ENCODE measurements around the gene HDAC5.
"Not testable (repeated sequence)": the region's sequence is repeated elsewhere in the genome, so short reads cannot be mapped to it uniquely, and the experiment has no call there.

Gene HDAC5

GRCh38 chr17:44132275-44132821 is 8.9 kb upstream of the HDAC5 start:
- no peak for DNase-seq

DNA sequence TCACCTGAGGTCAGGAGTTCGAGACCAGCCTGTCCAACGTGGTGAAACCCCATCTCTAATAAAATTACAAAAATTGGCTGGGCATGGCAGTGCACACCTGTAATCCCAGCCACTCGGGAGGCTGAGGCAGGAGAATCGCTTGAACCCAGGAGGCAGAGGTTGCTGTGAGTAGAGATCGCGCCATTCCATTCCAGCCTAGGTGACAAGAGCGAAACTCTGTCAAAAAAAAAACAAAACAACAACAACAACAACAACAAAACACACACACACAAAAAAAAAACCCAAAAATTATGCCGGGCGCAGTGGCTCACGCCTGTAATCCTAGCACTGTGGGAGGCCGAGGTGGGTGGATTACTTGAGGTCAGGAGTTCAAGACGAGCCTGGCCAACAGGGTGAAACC is 7.9 kb upstream of the HDAC5 start:
- DNase-seq, result not testable (repeated sequence)

DNA sequence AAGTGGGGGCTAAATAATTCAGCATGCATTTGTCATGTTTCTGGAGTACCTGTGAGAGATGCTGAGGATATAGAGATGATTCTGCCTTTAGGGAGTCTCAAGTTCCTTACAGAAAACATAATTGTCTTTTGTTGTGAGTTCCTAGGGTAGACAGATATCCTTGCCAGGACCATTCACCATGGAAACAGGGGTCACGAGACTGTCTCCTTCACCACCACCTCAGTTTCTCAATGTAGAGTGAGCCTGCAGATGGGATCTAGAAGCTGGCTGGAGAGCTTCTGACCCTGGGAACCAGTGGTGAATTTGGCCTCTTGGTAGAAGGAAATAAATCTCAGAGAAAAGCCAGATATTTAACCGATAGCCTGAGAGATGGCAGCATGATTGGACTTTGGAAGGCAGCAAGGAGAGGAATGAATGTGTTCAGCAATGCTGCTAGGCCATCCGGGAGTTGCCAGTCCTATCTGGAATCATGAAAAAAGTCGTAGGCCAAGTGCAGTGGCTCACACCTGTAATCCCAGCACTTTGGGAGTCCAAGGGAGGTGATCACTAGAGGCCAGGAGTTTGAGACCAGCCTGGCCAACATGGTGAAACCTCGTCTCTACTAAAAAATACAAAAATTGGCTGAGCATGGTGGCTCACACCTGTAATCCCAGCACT is 7.4 kb upstream of the HDAC5 start:
- no peak for DNase-seq

DNA sequence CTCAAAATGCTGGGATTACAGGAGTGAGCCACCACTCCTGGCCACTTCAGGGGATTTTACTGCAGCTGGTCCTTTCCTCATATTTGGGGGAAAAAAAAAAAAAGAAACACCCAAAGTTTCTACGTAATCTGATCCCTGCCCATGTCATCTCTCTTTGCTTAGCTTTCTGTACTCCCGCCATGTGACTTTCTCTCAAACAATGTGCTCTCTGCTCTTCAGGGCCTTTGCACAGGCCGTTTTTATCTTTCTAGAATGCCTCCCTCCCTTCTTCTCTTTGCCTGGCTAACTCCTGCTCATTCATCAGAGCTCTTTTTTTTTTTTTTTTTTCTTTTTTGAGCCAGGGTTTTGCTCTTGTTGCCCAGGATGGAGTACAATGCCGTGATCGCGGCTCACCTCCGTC is 4.9 kb upstream of the HDAC5 start:
- DNase-seq, result no peak

- DNase-seq, result no peak
These were observed 637 bp upstream of the HDAC5 start for GRCh38 chr17:44124118-44124438.

GRCh38 chr17:44122816-44123355 is 555 bp downstream of the HDAC5 start:
- no peak for DNase-seq

GRCh38 chr17:44121997-44122815 is 1.2 kb downstream of the HDAC5 start:
- no peak for DNase-seq

DNA sequence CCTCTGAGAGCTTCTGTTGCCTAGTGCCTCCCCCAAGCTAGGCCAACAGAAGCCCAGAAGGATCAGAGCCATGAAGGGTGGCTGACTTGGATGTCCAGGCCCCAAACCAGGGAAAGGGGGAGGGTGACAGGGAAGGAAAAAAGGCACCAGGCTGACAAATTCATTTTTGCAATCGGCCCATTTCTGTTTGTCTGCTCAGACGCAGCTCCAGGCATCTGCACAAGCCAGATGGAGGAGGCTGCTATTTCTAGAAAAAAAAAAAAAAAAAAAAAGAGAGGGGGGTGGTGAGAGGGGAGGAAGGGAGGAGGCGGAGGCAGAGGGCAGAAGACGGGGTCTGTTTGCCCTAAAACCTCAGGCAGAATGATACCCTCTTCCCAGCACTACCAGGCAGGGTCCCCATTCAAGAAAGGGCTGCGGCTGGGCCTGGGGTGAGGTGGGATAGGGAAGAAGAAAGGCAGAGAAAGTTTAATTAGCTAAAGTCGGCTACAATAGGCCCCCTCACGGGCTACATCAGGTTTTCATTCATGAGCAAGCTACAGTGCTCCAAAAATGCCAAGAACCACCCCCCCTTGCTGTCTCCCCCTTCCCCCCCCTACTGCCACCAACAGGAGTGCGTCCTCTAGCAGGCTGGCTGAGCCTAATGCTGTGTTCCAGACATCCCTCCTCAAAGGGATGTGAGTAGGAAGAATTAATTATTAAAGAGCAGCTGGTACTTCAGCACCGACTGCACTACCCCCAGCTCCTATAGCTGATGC is 2.4 kb downstream of the HDAC5 start:
- DNase-seq, result no peak

DNA sequence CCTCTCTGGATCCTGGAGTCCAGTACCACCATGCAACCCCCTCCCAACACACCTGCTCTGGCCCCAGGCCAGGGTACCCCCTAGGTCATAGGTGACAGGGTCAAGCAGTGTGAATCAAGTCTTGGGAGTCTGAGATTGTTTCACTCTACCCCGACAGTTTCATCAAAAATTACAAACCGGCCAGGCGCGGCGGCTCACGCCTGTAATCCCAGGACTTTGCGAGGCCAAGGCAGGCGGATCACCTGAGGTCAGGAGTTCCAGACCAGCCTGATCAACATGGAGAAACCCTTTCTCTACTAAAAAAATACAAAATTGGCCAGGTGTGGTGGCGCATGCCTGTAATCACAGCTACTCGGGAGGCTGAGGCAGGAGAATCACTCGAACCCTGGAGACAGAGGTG is 3.2 kb downstream of the HDAC5 start:
- DNase-seq, result not testable (repeated sequence)

DNA sequence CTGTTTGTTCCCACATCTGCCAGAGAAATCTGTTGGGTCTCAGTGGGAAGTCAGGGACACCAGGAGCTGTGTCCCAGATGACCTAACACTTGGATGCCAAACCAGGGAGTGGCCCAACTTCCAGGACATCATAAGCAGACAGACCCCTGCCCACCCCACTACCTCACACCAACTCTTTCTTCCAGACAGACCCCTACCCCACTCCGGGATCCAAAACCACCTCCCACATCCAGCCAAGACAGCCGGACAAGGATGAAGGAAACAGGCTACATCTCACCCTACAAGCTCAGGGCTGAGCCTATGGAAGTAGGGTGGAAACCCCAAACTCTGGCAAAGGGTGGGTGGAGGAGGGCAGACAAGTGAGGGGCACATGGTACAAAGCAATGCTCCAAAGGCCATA is 3.6 kb downstream of the HDAC5 start:
- DNase-seq, result no peak

- no peak for DNase-seq
These were observed 4.4 kb downstream of the HDAC5 start for GRCh38 chr17:44119062-44119461.

GRCh38 chr17:44118427-44119050 is 4.9 kb downstream of the HDAC5 start:
- DNase-seq, result no peak

DNA sequence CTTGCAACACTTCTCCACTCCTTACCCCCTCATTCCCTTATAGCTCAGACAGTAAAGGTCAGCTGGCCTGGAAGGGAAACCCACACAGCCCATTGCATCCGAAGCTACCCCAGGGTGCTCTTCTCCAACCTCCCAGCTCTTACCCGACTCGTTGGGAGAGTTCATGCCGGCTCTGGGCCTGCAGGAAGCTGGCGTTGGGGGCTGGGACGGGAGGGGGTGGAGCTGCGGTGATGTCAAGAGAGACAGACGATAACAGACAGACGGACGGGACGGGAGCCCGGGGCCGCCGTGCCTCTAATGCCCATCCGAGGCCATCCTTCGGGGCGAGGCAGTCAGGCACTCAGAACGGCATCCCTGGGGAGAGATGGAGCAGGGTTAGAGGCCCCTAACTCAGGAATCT is 6.1 kb downstream of the HDAC5 start:
- DNase-seq, result no peak

DNA sequence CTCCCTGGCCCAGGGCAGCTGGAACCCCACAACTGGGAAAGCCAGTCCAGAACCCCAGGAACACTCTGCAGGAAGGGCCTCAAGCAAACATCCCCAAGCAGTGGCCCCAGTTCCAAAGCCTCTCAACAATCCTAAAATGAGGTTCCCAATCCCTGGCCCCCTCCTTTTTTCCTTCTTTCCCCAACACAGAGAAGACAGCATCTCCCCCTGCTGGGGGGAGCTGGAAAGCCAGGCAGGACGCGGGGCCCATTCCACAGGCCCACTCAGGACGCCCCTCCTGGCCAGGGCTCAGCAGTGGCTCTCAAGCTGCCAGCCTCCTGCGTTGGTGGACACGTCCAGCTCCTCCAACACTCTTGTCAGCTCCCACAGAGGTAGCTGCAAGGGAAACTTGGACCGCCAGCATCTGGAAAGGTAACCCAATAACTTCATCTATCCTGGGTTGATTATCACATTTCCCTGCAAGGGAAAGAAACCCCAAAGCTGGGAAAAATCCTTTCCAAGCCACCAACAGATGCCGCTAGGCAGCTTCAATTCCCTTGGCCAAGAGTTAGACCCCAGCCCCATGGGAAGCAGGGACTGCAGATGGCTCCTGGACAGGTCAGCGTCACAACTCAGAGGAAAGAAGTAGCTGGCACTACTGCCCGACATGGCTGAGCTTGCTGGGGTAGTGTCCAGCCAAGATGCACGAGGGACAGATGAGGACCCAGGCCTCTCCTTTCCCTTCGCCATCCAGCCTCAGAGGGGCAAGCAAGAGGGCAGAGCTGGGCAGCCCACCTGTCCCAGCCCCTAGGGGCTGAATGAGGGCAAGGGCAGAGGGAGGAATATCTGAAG is 7.6 kb downstream of the HDAC5 start:
- DNase-seq, result peak; percentile 5

- no peak for DNase-seq
These were observed 9.3 kb downstream of the HDAC5 start for GRCh38 chr17:44113868-44114840.

DNA sequence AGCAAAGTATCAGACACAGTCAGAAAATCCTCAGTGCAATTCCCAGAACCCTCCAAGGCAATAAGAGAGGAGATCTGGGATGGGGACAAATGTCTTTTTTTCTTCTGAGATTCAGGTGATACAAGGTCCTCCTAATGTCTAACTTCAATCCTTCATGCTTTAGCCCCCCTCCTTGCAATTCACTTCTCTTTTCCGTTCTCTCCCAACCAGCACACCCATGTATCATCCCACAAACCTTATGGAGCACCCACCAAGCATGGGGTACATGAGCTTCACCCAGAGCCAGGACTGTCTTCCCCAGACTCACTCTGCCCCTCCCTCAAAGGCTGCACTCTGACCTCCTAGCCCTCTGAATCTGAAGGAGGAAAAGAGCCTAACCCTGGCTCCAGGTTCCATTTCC is 10.1 kb downstream of the HDAC5 start:
- no peak for DNase-seq

DNA sequence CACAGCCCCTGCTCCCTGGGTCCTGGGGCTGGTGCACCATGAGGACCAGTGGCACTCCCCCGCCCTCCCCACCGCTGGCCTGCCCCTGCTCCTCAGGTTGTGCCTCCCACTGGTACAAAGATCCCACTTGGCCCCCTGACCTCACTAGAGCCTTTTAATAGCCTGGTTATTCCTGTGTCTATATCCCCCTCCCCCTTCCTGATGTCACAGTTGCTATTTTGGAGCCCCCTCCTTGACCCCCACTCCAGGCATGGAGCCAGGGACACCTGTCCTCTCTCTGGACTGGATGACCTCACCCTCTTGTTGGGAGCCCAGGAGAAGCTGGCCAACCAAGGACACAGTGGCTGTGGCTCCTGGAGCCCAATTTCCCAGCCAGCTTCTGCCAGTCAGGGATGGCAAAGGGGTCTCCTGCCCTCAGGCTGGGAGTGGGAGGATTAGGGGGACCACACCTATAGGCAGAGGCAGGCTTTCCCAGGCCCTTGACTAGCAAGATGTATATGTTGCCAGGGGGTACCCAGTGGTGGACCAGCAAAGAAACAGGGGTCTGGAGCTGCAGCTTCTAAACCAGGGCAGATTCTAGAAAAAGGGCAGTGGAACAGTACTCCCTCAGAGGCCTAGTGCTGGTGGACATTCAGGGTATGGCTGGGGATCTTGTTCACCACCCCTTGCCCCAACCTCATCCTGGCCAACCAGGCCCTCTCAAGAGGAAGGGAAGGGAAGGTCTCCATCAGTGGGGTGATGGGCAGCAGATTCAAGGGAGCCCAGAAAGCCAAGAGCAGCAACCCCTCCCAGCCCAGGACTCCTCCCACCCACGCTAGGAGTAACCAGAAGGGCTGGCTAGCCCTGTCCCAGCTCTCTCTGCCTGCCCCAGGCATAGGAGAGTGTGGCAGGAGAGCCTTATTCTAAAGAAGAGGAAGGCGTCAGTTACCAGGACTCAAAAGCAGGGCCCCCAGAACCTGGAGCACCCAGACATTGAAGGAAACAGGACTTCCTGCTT is 10.9 kb downstream of the HDAC5 start:
- no peak for DNase-seq

DNA sequence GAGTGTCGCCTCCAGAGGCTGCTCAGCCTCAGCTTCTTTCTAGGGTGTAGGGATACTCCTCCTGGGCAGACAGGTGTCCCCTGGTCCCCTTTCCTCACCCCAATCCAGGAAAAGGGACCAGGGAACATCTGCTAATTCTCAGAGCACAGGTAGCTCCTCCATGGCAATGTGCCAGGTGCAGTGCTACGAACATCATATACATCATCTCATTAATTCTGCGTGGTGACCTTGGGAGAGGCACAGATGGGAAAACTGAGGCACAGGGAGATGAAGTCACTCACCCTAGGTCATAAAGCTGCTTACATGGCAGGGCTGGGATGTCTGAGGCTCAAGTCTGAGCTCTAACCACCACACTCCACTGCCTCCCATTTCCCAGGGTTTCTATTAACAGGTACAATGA is 11.7 kb downstream of the HDAC5 start:
- no peak for DNase-seq

All from NCI-H774 (cell line).